K562 (cell line): ENCODE data around the gene CBX3.
"Not testable (repeated sequence)": the region's sequence is repeated elsewhere in the genome, so short reads cannot be mapped to it uniquely, and the experiment has no call there.

Experiments used
- CAMTA2 ChIP-seq: fragments of 250-450 bp; sonication (Bioruptor Pico); conservative IDR thresholded peaks from 2 replicates; pipeline ENCODE4 v1.5.1; 2022
- EP300 ChIP-seq: IDR thresholded peaks from 2 replicates; pipeline ENCODE4 v1.6.1; 2012; ENCODE audit warnings: low read length, improper control_type of control experiment
- EZH2 ChIP-seq: IDR thresholded peaks from 2 replicates; pipeline ENCODE4 v1.6.1; 2012; ENCODE audit warnings: low read depth, mild to moderate bottlenecking, inconsistent platforms, low read length, borderline replicate concordance
- FOXA1 ChIP-seq: fragments of 450-650 bp; IDR thresholded peaks from 2 replicates; pipeline ENCODE4 v1.6.1; 2016; ENCODE audit warnings: mild to moderate bottlenecking, borderline replicate concordance
- FOXK2 ChIP-seq, 2 experiments: fragments of 450-650 bp; IDR thresholded peaks in 1 of 2; conservative IDR thresholded peaks in 1 of 2; 2 replicates each; pipeline ENCODE4 v1.6.1; 2016; ENCODE audit warnings: low read depth in 2 of 2, mild to moderate bottlenecking in 1 of 2
- RAD21 ChIP-seq, 2 experiments: fragments of 250-450 bp in 1 of 2; fragments of 450-650 bp in 1 of 2; sonication (Bioruptor Pico) in 1 of 2; formaldehyde crosslinking in 1 of 2; IDR thresholded peaks in 1 of 2; conservative IDR thresholded peaks in 1 of 2; 2 replicates each; pipeline versions ENCODE4 v1.4.0 to v1.8.0; 2020 to 2022; ENCODE audit warnings: mild to moderate bottlenecking in 2 of 2, moderate library complexity in 1 of 2
- ZNF717 ChIP-seq: fragments of 250-450 bp; sonication (Bioruptor Pico); IDR thresholded peaks from 2 replicates; pipeline ENCODE4 v1.5.0; 2021

DNA sequence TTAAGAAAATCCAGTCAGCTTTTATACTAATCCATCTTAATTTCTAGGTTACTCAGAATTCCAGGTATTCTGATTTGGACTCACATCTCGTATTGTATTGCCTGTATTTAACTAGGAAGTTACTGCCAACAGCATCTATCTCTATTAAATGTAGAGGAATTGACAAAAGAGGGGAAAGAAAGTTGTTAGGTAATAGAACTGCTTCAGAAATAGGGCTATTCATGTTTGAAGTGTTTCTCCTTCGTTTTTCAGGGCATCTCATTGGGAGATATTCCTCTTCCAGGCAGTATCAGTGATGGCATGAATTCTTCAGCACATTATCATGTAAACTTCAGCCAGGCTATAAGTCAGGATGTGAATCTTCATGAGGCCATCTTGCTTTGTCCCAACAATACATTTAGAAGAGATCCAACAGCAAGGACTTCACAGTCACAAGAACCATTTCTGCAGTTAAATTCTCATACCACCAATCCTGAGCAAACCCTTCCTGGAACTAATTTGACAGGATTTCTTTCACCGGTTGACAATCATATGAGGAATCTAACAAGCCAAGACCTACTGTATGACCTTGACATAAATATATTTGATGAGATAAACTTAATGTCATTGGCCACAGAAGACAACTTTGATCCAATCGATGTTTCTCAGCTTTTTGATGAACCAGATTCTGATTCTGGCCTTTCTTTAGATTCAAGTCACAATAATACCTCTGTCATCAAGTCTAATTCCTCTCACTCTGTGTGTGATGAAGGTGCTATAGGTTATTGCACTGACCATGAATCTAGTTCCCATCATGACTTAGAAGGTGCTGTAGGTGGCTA, 17.1 kb upstream of the CBX3 start:
- not testable (repeated sequence) for TF ChIP-seq FOXK2 (conservative IDR thresholded peaks at IDR 0.05 in 1 of 2, IDR thresholded peaks at IDR 0.05 in 1 of 2; ENCODE audit: low read depth in 2 of 2); ZNF717 (CRISPR knock-in tag); EP300; CAMTA2 (CRISPR knock-in tag); FOXA1; EZH2; RAD21 (CRISPR knock-in tag; conservative IDR thresholded peaks at IDR 0.05 in 1 of 2, IDR thresholded peaks at IDR 0.05 in 1 of 2)
